DMS153 treated with DMSO at 0.1 percent for 48 hours (cell line): ENCODE results near the gene TXNDC2.
"Not testable (repeated sequence)": the region's sequence is repeated elsewhere in the genome, so short reads cannot be mapped to it uniquely, and the experiment has no call there.

Experiments
- DNase-seq: peaks from one replicate; lab custom pipeline; 2025; ENCODE audit not compliant: unreplicated experiment; lab: John Stamatoyannopoulos, UW

The TXNDC2 gene

GRCh38 chr18:9885170-9886004 lies at the start of gene TXNDC2:
TXNDC2 (plus strand) TSS chr18:9885973; CDS start chr18:9886681, 708 bp downstream.
- DNase-seq: no peak

- DNase-seq: no peak
Observed at GRCh38 chr18:9838144-9838877, 47.5 kb upstream of the TXNDC2 start.

- no peak for DNase-seq
Observed at GRCh38 chr18:9839211-9839610, 46.6 kb upstream of the TXNDC2 start.

- no peak for DNase-seq
Observed at GRCh38 chr18:9839853-9840252, 45.9 kb upstream of the TXNDC2 start.

GRCh38 chr18:9841752-9842151 lies 44.0 kb upstream of the TXNDC2 start:
- no peak for DNase-seq

DNA sequence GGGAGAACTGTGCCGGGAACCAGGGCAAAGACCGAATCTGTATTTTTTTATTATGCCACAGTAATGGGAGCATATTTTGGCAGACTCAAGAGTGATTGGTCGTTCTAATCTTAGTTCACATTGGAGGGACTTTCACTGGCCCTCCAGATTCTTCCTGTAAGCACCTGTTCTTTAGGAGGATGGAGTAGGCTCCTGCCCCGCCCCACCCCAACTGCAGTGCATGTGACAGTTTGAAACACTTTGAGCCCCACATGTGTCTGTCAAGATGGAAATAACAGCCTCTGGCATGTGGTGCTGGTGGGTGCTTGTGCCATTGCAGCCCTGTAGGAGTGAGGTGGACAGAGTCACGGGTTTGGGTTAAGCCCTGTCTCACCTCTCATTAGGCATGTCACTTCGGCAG lies 43.3 kb upstream of the TXNDC2 start:
- no peak for DNase-seq

DNA sequence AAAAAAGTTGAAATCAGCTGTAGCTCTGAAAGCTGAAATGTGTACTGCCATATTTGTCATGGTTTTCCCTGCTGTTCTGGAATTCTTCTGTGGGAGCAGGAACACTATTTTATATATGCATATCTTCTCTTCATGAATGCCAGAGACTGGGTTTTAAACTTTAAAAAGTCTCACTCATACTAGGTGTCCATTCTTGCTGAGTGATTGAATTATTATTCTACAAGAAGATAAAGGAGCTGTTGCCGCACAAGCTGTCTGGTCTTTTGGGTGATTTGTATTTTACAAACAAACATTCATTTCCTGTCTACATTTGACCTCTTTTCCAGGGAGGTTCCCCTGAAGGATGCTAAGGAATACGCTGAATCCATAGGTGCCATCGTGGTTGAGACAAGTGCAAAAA lies 40.5 kb upstream of the TXNDC2 start:
- DNase-seq: no peak

DNA sequence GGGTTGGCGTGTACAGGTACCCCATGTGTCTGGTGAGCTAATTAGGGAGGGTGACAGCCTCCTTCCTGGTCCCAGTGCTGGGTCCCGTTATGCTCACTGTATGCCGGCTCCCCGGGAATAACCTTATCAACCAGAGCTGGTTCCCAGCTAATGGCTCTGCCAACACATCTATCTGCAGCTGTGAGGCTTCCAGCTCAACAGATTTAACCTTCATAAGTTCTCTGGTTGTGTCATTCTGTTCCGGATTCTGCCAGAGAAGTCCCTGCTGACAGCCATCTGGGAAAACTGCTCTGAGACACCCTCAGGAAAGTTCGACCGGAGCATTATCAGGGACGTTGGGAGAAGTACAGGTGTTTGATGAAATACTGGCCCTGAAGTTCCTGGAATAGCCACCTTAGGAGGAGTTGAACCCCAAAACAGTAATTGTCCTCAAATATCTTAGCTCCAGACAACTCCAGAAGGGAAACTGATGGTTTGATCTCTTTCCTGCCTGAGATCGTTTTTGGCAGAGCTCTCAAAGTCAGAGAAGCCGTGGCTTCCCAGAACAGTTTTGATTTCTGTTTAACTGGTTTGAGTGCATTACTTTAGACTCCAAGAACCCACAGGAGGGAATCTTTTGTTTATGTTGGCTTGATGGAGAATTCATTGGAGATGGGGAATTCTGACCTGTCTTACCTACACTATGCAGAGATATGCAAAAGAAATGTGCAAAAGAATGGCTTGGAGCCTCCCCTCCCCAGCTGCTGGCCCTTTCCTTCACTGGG lies 39.4 kb upstream of the TXNDC2 start:
- no peak for DNase-seq

DNA sequence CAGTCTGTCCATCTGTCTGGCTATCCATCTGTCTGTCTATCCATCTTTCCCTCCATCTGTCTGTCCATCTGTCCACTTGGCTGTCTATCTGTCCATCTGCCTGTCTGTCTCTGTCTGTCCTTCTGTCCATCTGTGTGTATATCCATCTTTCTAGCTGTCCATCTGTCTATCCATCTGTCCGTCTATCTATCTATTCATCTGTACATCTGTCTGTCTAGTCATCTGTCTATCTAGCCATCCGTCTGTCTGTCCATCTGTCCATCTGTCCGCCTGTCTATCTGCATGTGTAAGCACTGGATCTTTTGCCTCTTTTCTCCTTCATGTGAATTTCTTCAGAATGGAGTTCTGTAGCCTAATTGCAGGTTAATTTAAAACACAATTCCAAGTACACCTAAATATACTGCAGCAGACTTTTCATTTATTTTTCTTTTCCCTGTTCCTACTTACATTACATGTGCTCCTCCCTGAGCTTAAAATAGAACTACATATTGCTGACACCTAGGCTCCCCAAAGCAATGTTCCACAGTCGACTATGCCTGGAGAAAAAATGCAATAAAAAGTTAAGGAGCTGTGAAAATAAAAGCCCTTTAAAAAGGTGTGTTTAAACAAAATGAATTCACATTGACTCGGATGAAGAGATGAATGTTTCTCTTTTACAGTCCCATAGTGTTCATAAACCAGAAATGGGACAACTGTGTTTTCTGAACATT lies 37.4 kb upstream of the TXNDC2 start:
- no peak for DNase-seq

GRCh38 chr18:9849407-9850283 lies 36.1 kb upstream of the TXNDC2 start:
- no peak for DNase-seq

GRCh38 chr18:9850309-9850708 lies 35.5 kb upstream of the TXNDC2 start:
- no peak for DNase-seq

GRCh38 chr18:9851511-9851910 lies 34.3 kb upstream of the TXNDC2 start:
- no peak for DNase-seq

GRCh38 chr18:9852266-9853081 lies 33.3 kb upstream of the TXNDC2 start:
- DNase-seq: no peak

DNA sequence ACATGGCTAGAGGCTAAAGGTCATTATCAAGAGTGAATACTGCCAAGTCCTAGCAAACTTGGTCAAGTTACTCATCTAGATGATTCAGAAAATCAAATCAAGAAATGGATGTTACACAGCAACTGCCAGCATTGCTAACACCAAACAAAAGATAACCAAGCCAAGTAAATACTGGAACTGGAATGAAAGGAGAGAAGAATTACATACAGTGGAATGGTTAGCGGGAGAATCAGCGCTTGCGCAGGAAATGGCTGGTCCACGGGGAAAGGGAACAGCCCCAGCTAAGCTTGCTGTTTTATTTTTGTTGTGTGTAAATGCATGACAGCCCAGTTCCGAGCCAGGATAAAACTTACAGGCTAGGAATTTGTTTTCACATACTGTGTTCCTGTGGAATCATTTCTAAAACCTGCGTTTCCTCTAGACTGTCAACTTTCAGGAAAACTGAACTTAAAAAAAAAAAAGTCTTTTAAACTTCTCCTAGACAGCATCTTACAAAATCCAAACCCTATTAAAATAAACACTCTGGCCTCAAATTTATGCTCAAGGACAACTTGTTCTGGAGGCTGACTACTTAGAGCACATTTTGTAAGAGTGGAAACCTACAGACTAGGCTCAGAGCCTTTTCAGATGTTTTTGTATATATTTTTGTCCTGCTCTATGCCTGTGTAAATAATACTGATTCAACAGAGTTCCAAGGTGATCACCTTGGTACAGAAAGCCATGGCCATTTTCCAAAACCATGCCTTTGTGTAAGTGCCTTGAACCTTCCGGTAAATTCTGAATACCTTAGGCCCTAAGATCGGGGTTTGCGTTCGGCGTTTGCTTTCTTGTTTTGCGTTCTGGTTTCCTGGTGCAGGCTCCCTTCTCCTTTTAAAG lies 30.7 kb upstream of the TXNDC2 start:
- DNase-seq: no peak

DNA sequence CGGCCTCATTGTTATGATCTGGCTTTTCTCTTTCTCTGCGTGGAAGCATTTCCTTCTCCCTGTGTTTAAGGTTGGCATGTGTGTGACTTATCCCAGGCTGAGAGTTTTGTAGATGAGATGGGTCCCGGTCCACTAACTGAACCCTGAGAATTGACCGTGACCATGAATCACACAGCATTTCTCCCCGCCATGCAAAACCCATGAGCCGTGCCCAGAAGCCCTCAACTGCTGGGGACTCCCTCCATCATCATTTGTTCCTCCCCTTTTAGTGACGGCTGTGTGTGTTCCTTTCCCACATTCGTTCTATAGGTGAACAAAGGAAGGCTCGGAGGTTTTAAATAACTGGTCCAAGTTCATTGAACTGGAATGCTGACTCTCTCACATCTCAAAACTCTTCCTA lies 30.1 kb upstream of the TXNDC2 start:
- DNase-seq: no peak

- no peak for DNase-seq
Observed at GRCh38 chr18:9856092-9856491, 29.7 kb upstream of the TXNDC2 start.

- DNase-seq: not testable (repeated sequence)
Observed at GRCh38 chr18:9857479-9857998, 28.2 kb upstream of the TXNDC2 start.

- DNase-seq: no peak
Observed at GRCh38 chr18:9858642-9859041, 27.1 kb upstream of the TXNDC2 start.
